Measurements from ENCODE around the gene C16orf90.

DNA sequence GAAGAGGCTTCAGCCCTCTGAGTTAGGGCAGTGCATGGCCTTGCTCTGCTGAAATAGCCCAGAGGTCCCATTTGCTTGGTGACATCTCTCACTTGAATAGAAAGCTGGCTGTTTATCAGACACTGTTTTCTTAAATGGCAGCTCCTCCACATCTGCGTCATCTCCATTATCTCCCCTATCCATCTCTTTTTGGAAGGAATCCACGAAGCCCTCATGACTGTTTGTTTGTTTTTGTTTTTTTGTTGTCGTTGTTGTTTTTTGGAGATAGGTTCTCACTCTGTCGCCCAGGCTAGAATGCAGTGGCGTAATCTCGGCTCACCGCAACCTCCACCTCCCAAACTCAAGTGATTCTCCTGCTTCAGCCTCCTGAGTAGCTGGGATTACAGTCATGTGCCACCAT lies 35.2 kb downstream of the C16orf90 start:
- TF ChIP-seq EZH2phosphoT487 (IDR thresholded peaks at IDR 0.05; ENCODE audit: borderline replicate concordance, low read depth) (no peak), EP300 (IDR thresholded peaks at IDR 0.05; ENCODE audit: borderline replicate concordance in 1 of 2, low read depth in 1 of 2, low read length in 1 of 2) (no peak), SIN3A (IDR thresholded peaks at IDR 0.05; ENCODE audit: borderline replicate concordance, low read depth, low read length) (no peak)

Data from SK-N-SH (cell line).